Lung (tissue), 12 donors: Measurements from ENCODE around the gene SPECC1L. TPM values are rescaled to one million over a fixed set of nuclear protein-coding genes. Genes with fewer than 3 reads are reported as not detected.
A peak's percentile ranks its signal among the peaks of the same experiment; 100 is the strongest.
"Not testable (repeated sequence)": the region's sequence is repeated elsewhere in the genome, so short reads cannot be mapped to it uniquely, and the experiment has no call there.

Source experiments
- ATAC-seq: fragments of 200-7000 bp; cut with Tn5 transposase; one replicate; pipeline ENCODE4 v1.9.1; 2020; ENCODE audit warnings: moderate number of reproducible peaks; ENCODE audit not compliant: insufficient read depth, low FRiP score
- DNase-seq, 3 donors: peaks; one replicate each; pipeline ENCODE4 v3.0.0-alpha.2; 2013 to 2017
- H3K27ac ChIP-seq, 2 donors: one replicate each; pipeline ENCODE4 v1.5.1; 2013; ENCODE audit warnings: mild to moderate bottlenecking in 2 of 2, moderate library complexity in 2 of 2, control low read depth in 1 of 2, inconsistent platforms in 1 of 2, low read depth in 1 of 2, low read length in 1 of 2
- H3K27me3 ChIP-seq, 3 donors: one replicate each; pipeline ENCODE4 v1.5.1; 2013; ENCODE audit warnings: low read length in 2 of 3; ENCODE audit not compliant: control insufficient read depth in 3 of 3, insufficient read depth in 3 of 3
- H3K36me3 ChIP-seq, 4 donors: one replicate each; pipeline ENCODE4 v1.5.1; 2013; ENCODE audit warnings: low read length in 4 of 4, mild to moderate bottlenecking in 1 of 4, moderate library complexity in 1 of 4; ENCODE audit not compliant: control insufficient read depth in 4 of 4, insufficient read depth in 4 of 4
- H3K4me1 ChIP-seq, 5 donors: one replicate each; pipeline ENCODE4 v1.5.1; 2013; ENCODE audit warnings: low read length in 5 of 5, mild to moderate bottlenecking in 2 of 5, moderate library complexity in 1 of 5; ENCODE audit not compliant: control insufficient read depth in 5 of 5, insufficient read depth in 5 of 5
- H3K4me3 ChIP-seq: one replicate; pipeline ENCODE4 v1.5.1; 2013; ENCODE audit warnings: mild to moderate bottlenecking, control low read depth, moderate library complexity
- H3K9ac ChIP-seq, 2 donors: one replicate each; pipeline ENCODE4 v1.5.1; 2013; ENCODE audit warnings: low read length in 2 of 2, control low read depth in 1 of 2; ENCODE audit not compliant: insufficient read depth in 1 of 2
- H3K9me3 ChIP-seq, 4 donors: one replicate each; pipeline ENCODE4 v1.5.1; 2013; ENCODE audit warnings: low read length in 3 of 4, mild to moderate bottlenecking in 1 of 4, moderate library complexity in 1 of 4; ENCODE audit not compliant: control insufficient read depth in 4 of 4, insufficient read depth in 3 of 4
- CTCF ChIP-seq: IDR thresholded peaks from 2 replicates; pipeline ENCODE4 v1.5.1; 2012; ENCODE audit warnings: mild to moderate bottlenecking; ENCODE audit errors: control extremely low read depth, extremely low read depth
- WGBS, 2 donors: extraction: QIAGEN DNeasy Blood & Tissue Kit; methylation state at CpG; one replicate each; pipeline ENCODE4 v1.1.7; 2013; 5-methylcytosine and 5-hydroxymethylcytosine counted together
- polyA plus RNA-seq, 2 donors: library from polyadenylated mRNA; stranded (reverse); fragments of 200-250 nt; gene quantifications; one replicate each; pipeline ENCODE4 v1.2.1, GENCODE V29; 2013
- total RNA-seq, 2 donors: library from RNA; depleted of rRNA in 1 of 2; stranded (reverse); fragments of >200 nt in 1 of 2; gene quantifications; one replicate each; pipeline ENCODE4 v1.2.1, GENCODE V29; 2014 to 2021
- donor health status: control.
- donor health status: control.
- donor health status: Bipolar disorder and iron deficiency.
- donor health status: healthy.
- donor health status: DM: yes; HTN: yes; CAD: no.

The SPECC1L gene
- total and polyA plus RNA-seq, 4 donors, result 10.4 to 83.9 (median 37.8) TPM

DNA sequence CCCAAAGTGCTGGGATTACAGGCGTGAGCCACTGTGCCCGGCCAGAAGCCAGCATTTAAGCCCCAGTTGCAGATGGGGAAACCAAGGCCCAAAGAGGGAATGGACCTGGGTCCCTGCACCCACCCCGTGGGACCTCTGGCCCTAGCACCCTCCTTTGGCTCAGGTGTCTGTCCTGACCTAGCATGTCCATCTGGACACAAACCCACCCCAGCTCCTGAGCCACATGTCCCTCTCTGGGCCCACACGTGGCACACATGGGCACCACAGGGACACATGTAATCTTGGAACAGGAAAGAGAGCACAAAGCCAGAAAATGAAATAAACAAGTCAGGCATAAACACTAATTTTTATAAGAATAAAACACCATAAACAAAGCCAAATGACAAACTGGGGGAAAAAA is 35.3 kb upstream of the SPECC1L start:
- no peak overlapping the region for H3K9ac ChIP-seq
- no peaks in the 10 kb centered on the region for H3K4me1 ChIP-seq
- no peak overlapping the region for H3K27ac ChIP-seq
- ATAC-seq (no peak), DNase-seq (no peak)
- no peak for TF ChIP-seq CTCF
- H3K9me3 ChIP-seq, result no peaks in the 10 kb centered on the region
- WGBS, 2 donors, result 91 to 96% methylated on average over 4 of the region's 4 CpGs
- peaks cover 0 to 7% (median 0%) of the 10 kb centered on the region in 4 donors for H3K36me3 ChIP-seq
- no peaks in the 10 kb centered on the region for H3K27me3 ChIP-seq
- H3K4me3 ChIP-seq, result no peak overlapping the region

GRCh38 chr22:24236656-24237055 is 34.0 kb upstream of the SPECC1L start:
- H3K27ac ChIP-seq, result no peak overlapping the region
- no peaks in the 10 kb centered on the region for H3K4me1 ChIP-seq
- DNase-seq (no peak), ATAC-seq (no peak)
- no peaks in the 10 kb centered on the region for H3K27me3 ChIP-seq
- no peak overlapping the region for H3K4me3 ChIP-seq
- no peak overlapping the region for H3K9ac ChIP-seq
- WGBS, 2 donors, result 75 to 78% methylated on average over 4 of the region's 4 CpGs
- no peak for TF ChIP-seq CTCF
- H3K9me3 ChIP-seq, result no peaks in the 10 kb centered on the region
- H3K36me3 ChIP-seq, result peaks cover 0 to 7% (median 0%) of the 10 kb centered on the region in 4 donors

DNA sequence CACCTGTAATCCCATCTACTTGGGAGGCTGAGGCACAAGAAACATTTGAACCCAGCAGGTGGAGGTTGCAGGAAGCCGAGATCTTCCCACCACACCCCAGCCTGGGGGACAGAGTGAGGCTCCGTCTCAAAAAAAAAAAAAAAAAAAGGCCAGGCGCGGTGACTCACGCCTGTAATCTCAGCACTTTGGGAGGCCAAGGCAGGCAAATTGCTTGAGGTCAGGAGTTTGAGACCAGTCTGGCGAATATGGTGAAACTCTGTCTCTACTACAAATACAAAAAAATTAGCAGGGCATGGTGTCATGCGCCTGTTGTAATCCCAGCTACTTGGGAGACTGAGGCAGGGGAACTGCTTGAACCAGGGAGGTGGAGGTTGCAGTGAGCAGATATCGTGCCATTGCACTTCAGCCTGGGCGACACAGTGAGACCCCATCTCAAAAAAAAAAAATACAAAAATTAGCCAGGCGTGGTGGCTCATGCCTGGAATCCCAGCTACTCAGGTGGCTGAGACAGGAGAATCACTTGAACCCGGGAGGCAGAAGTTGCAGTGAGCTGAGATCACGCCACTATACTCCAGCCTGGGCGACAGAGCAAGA is 32.4 kb upstream of the SPECC1L start:
- not testable (repeated sequence) for H3K4me1 ChIP-seq, H3K9me3 ChIP-seq
- WGBS, 2 donors, result 95 to 98% methylated on average over 11 to 13 of the region's 13 CpGs

DNA sequence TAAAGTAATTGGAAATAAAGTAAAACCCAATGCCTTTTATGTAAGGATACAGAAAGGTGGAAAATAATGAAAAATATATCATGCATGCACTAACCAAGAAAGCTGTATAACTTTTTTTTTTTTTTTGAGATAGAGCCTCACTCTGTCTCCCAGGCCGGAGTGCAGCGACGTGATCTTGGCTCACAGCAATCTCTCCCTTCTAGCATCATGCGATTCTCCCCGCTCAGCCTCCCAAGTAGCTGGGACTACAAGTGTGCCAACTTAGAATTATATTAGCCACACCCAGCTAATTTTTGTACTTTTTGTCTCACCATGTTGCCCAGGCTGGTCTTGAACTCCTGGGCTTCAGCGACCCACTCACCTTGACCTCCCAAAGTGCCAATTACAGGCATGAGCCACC is 30.2 kb upstream of the SPECC1L start:
- H3K4me3 ChIP-seq, result no peak overlapping the region
- peaks cover 0 to 27% (median 9%) of the 10 kb centered on the region in 5 donors for H3K4me1 ChIP-seq
- no peak overlapping the region for H3K27ac ChIP-seq
- ATAC-seq (no peak), DNase-seq (peak in 1 of 3 donors; percentile 16)
- no peaks in the 10 kb centered on the region for H3K9me3 ChIP-seq
- WGBS, 2 donors, result 93 to 99% methylated on average over 6 of the region's 6 CpGs
- no peaks in the 10 kb centered on the region for H3K36me3 ChIP-seq
- no peaks in the 10 kb centered on the region for H3K27me3 ChIP-seq
- no peak overlapping the region for H3K9ac ChIP-seq
- TF ChIP-seq CTCF, result no peak

More for the DNA sequence above, 32.4 kb upstream of the SPECC1L start:
- not testable (repeated sequence) for DNase-seq, H3K27me3 ChIP-seq, H3K4me3 ChIP-seq, H3K36me3 ChIP-seq, H3K9ac ChIP-seq, H3K27ac ChIP-seq, ATAC-seq

- WGBS, 2 donors, result 81 to 85% methylated on average over 9 of the region's 9 CpGs
- H3K4me3 ChIP-seq, H3K27ac ChIP-seq, H3K9ac ChIP-seq, H3K27me3 ChIP-seq, ATAC-seq, DNase-seq, H3K36me3 ChIP-seq, H3K9me3 ChIP-seq: not testable (repeated sequence)
- peaks cover 0 to 34% (median 14%) of the 10 kb centered on the region in 5 donors for H3K4me1 ChIP-seq
These were observed 29.5 kb upstream of the SPECC1L start for GRCh38 chr22:24240985-24241692.

- H3K9ac ChIP-seq, H3K36me3 ChIP-seq, H3K27me3 ChIP-seq, H3K4me3 ChIP-seq, H3K9me3 ChIP-seq, ATAC-seq: not testable (repeated sequence)
- Histone ChIP-seq H3K4me1 (peaks cover 0 to 53% (median 19%) of the 10 kb centered on the region in 5 donors), H3K27ac (peak overlapping the region; percentile 57 to 84)
- DNase-seq, result peak in 2 of 3 donors; percentile 32 to 43
- WGBS, 2 donors, result 12 to 34% methylated on average over 2 to 3 of the region's 3 CpGs
These were observed 27.2 kb upstream of the SPECC1L start for GRCh38 chr22:24243417-24243816.
